ENCODE data around the gene JSRP1.

The JSRP1 gene

GRCh38 chr19:2266183-2266993 lies 10.2 kb upstream of the JSRP1 start:
- DNase-seq (ENCODE audit: low spot score), result peak; percentile 76

- no peak for DNase-seq (ENCODE audit: low spot score)
These were observed 5.4 kb upstream of the JSRP1 start for GRCh38 chr19:2261438-2262172.

DNA sequence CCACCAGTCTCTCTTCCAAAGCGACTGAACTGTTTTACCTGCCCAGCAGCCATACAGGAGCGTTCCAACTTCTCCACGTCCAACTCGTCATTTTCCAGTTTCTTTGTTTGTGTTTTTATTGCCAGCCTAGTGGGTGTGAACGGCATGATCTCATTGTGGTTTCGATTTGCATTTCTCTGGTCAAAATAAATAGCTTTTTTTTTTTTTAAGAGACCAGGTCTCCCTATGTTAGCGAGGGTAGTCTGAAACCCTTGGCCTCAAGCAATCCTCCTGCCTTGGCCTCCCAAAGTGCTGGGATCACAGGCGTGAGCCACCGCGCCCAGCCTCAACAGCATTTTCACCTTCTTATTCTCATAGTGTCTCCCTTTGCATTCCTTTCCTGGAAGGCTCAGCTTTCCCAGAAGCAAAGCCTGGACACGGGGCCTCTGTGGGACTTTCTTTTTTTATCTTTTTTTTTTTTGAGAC lies 4.2 kb upstream of the JSRP1 start:
- DNase-seq (ENCODE audit: low spot score), result no peak

DNA sequence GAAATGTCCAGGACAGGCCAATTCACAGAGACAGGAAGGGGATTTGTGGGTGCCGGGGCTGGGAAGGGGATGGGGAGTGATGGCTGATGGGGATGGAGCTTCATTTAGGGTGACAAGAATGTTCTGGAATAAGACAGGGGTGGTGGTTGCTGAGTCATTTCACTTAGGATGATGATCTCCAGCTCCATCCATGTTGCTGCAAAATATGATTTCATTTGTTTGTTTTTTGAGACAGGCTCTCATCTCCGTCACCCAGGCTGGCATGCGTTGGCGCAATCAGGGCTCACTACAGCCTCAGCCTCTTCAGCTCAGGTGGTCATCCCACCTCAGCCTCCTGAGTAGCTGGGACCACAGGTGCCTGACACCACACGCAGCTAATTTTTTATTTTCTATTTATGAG lies 3.1 kb upstream of the JSRP1 start:
- DNase-seq (ENCODE audit: low spot score), result no peak

DNA sequence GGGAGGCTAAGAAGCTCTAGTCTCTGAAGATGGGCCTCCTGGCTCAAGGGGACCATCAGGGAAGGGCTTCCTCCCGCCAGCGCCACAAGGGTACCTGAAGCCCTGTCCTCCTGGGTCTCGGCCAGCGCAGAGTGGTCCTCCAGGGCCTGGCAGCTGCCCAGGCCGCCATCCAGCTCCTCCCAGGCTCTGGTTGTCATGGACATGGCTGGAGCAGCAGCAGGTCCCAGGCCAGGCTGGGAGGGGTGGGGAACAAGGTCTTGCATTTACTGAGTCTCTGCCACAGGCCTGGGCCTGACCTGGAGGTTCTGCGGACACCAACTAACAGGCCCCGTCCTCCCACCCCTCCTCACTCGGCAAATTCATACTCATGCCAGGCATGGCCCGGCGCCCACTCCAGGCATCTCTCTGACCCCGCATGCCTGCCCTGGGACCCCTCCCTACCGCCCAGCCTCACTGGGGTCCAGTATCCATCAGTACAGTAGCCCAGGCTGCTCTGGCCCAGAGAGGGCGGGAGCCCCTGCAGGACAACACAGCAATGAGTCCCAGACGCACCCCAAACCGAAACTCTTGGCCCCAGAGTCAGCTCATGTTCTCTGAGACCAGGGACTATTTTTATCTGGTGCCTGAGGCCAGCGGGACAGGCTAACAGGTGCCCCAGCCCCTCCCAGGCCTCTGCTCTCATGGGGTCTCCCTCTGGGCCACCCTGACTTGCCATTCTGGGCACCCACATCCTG lies 938 bp downstream of the JSRP1 start:
- DNase-seq (ENCODE audit: low spot score), result no peak

- DNase-seq (ENCODE audit: low spot score), result no peak
These were observed 1.9 kb downstream of the JSRP1 start for GRCh38 chr19:2254064-2254872.

- no peak for DNase-seq (ENCODE audit: low spot score)
These were observed 2.8 kb downstream of the JSRP1 start for GRCh38 chr19:2253106-2254063.

- DNase-seq (ENCODE audit: low spot score), result no peak
These were observed 3.5 kb downstream of the JSRP1 start for GRCh38 chr19:2252797-2253105.

GRCh38 chr19:2252055-2252796 lies 4.0 kb downstream of the JSRP1 start:
- no peak for DNase-seq (ENCODE audit: low spot score)

- DNase-seq (ENCODE audit: low spot score), result no peak
These were observed 4.8 kb downstream of the JSRP1 start for GRCh38 chr19:2251106-2252054.

GRCh38 chr19:2250766-2251105 lies 5.5 kb downstream of the JSRP1 start:
- DNase-seq (ENCODE audit: low spot score), result no peak

DNA sequence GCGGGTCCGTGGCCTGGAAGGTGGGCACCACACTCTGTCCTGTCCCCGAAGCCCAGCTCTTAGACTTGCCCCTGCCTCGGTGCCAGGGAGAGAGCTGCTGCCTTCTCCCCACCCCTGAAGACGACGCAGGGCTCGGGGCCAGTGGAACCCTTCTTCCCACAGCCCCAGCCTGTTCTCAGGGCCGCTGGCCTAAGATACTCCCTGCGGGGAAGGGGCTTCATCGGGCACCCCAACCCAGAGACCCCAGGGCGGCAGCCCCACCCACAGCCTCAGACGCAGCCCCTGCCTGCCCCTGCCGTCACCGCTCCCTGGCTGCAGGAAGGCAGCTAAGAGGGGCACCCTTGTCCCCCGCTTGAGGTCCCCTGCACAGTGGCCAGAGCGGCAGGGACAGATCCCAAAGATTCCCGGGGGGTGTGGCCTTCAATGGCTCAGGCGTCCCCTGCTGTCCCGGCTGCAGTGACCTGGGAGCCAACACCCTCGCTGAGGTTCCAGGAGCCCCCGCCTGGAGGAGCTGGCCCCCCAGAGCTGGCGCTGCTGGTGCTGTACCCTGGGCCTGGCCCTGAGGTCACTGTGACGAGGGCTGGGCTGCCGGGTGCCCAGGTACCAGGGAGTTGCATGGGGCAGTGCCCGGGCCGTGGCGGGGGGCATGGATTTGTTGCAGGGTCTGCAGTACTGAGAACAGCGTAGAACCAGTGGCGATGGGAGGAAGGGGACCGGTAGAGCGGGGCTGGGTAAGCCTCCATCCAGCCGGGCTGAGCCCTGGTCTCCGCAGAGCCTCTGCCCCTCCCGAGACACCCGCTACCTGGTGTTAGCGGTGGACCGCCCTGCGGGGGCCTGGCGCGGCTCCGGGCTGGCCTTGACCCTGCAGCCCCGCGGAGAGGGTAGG lies 6.1 kb downstream of the JSRP1 start:
- DNase-seq (ENCODE audit: low spot score), result no peak

DNA sequence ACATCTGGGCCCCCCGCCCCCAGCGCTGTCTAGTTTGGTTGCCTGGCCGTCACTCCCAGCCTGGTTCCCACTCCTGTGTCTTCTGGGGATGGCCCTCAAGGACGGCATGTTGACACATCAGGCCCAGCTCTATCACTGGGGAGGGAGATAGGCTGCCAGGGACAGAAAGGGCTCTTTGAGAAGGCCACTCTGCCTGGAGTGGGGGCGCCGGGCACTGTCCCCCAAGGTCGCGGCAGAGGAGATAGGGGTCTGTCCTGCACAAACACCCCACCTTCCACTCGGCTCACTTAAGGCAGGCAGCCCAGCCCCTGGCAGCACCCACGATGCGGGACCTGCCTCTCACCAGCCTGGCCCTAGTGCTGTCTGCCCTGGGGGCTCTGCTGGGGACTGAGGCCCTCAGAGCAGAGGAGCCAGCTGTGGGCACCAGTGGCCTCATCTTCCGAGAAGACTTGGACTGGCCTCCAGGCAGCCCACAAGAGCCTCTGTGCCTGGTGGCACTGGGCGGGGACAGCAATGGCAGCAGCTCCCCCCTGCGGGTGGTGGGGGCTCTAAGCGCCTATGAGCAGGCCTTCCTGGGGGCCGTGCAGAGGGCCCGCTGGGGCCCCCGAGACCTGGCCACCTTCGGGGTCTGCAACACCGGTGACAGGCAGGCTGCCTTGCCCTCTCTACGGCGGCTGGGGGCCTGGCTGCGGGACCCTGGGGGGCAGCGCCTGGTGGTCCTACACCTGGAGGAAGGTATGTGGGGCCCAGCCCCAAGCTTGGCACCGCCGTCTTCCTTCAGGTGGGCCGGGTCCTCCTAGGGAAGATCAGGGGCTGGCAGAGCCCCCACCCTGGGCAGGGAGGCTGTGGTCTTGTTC lies 7.0 kb downstream of the JSRP1 start, which contains the start of gene AMH:
Gene AMH (plus strand): TSS at position 314 of the 857 bp plus-strand sequence. CDS start 10 bp downstream, at position 324.
- no peak for DNase-seq (ENCODE audit: low spot score)

DNA sequence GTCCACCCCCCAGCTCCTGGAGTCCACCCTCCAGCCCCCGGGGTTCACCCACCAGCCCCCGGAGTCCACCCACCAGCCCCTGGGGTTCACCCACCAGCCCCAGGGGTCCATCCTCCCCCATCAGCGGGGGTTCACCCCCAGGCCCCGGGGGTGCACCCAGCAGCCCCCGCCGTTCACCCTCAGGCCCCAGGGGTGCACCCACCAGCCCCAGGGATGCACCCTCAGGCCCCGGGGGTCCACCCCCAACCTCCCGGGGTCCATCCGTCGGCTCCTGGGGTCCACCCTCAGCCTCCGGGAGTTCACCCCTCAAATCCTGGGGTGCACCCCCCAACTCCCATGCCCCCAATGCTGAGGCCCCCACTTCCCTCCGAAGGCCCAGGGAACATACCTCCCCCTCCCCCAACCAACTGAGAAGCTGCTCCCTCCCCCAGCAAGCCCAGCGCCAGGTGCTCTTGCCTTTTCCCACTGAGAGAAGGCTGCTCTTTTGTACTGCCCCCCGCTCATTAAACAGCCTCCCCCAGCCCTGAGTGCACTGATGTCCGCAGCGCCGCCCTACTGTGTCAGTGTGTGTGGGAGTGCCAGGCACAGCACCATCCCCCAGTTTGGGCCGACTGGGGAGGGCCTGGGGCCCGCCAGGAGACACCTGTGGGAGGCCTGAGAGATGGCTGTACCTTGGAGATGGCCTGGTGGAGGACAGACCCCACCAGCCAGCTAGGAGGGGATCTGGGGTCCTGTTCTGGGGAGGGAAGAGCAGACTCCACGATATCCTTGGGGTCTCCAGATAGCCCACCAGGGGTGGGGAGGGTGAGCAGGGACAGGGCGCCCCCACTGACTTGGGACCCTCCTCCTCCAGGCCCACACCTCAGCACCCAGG lies 7.8 kb downstream of the JSRP1 start:
- DNase-seq (ENCODE audit: low spot score), result no peak

DNA sequence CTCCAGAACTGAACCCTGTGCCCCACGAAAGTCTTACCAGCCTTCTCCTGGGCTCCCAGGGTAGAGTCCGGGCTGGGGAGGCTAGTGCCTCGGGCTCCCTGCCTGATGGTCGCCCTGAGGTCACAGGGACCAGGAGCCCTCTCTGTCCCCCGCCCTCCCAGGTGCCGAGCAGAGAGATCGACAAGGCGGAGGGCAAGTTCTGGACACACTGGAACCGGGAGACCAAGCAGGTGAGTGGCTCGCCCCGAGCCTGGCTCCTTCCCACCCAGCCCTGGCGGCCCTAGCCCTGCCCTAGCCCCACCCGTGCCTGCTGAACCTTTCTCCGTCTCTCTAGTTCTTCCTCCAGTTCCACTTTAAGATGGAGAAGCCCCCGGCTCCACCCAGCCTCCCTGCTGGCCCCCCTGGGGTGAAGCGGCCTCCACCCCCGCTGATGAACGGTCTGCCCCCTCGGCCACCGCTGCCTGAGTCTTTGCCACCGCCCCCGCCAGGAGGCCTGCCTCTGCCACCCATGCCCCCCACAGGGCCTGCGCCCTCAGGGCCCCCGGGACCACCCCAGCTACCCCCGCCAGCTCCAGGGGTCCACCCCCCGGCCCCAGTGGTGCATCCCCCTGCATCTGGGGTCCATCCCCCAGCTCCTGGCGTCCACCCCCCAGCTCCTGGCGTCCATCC lies 8.7 kb downstream of the JSRP1 start:
- no peak for DNase-seq (ENCODE audit: low spot score)

Measured in left forelimb (tissue), 1 donor.